ENCODE results near the gene ENTREP1.

- TF ChIP-seq CSDC2 (CRISPR knock-in tag; IDR thresholded peaks at IDR 0.05): no peak
- TF ChIP-seq ZFP30 (CRISPR knock-in tag; IDR thresholded peaks at IDR 0.05): no peak
- no peak for TF ChIP-seq PATZ1 (CRISPR knock-in tag; IDR thresholded peaks at IDR 0.05; ENCODE audit: borderline replicate concordance)
Observed at GRCh38 chr9:69323861-69324260, 1.2 kb upstream of the ENTREP1 start.
